ENCODE measurements around the gene SMARCD3. TPM values are rescaled to one million over a fixed set of nuclear protein-coding genes. Genes with fewer than 3 reads are reported as not detected.

The SMARCD3 gene
- total and polyA plus RNA-seq, 3 donors from 2014 or later: 55.1 to 122 (median 94.0) TPM

DNA sequence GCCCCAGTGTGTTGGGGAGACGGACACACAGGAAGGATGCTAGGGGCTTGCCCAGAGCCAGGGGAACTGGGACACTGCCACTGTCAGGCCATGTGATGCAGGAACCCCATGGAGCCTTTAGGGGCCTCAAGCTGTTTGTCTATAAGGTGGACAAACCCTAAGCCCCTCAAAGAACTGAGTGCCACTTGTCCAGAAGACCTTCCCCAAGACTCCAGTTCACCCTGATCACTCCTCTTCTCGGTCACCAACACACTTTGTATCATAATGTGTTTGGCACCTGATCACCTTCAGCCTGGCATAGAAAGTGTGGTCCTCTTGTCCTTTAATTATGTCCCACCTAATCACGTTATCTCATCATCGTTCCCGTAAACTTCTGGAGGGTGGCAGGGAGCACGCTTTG is 38.9 kb downstream of the SMARCD3 start:
- H3K4me1 ChIP-seq: no peaks in the 10 kb centered on the region
- intact Hi-C loops (cut with DNase I; ENCODE audit: low total_unique reads): no loop called here

DNA sequence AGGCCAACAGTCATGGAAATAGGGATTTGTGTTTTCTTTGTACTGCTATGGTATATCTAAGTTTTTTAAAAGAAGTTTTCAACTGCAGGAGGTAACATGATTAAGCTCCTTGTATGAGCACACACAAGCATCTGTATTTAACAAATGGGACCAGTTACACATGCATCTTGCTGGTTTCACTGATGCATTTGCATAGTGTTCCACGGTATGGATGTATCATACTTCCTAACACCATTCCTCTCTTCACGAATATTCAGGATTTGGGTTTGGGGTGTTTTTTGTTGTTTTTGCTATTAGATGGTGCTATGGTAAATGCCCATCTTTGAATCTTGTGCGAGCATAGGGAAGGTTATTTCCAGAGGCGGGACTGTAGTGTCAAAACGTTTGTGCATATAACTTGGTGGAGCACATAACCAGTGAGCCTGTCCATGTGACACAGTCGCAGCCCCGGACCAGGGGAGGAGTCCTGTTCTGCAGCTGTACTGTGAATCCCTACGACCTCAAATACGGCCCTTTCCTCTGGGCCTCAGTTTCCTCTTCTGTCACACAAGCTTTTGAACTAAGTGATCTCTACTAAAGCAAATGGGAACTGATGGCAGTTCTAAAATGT is 40.1 kb downstream of the SMARCD3 start:
- 76 to 85% methylated on average over 9 of the region's 9 CpGs for WGBS, 2 donors
- no peaks in the 10 kb centered on the region for H3K36me3 ChIP-seq (ENCODE audit: low read depth, missing control alignments)

More for the DNA sequence above, 38.9 kb downstream of the SMARCD3 start:
- TF ChIP-seq POLR2A (IDR thresholded peaks at IDR 0.05): no peak
- TF ChIP-seq, protein P1, sequence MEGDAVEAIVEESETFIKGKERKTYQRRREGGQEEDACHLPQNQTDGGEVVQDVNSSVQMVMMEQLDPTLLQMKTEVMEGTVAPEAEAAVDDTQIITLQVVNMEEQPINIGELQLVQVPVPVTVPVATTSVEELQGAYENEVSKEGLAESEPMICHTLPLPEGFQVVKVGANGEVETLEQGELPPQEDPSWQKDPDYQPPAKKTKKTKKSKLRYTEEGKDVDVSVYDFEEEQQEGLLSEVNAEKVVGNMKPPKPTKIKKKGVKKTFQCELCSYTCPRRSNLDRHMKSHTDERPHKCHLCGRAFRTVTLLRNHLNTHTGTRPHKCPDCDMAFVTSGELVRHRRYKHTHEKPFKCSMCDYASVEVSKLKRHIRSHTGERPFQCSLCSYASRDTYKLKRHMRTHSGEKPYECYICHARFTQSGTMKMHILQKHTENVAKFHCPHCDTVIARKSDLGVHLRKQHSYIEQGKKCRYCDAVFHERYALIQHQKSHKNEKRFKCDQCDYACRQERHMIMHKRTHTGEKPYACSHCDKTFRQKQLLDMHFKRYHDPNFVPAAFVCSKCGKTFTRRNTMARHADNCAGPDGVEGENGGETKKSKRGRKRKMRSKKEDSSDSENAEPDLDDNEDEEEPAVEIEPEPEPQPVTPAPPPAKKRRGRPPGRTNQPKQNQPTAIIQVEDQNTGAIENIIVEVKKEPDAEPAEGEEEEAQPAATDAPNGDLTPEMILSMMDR (IDR thresholded peaks at IDR 0.05): no peak
- no peak for DNase-seq
- Histone ChIP-seq H3K27me3 (no peaks in the 10 kb centered on the region), H3K36me3 (ENCODE audit: low read depth, missing control alignments) (no peaks in the 10 kb centered on the region), H3K4me3 (no peak overlapping the region), H3K9me3 (no peaks in the 10 kb centered on the region), H3K27ac (no peak overlapping the region)
- WGBS, 2 donors: 87 to 94% methylated on average over 6 of the region's 6 CpGs

DNA sequence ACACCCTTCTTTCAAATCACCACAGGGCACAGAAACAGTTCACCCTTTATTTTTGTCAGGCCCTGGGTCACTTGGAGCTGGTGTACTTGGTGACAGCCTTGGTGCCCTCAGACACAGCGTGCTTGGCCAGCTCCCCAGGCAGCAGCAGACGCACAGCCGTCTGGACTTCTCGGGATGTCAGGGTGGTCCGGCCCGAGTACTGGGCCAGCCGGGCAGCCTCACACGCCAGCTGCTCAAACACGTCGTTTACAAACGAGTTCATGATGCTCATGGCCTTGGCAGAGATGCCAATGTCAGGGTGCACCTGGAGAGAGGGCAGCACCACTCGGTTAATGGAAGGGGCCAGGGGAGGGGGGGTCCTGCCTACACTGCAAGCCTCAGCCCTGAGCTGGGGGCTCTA is 40.7 kb downstream of the SMARCD3 start:
- intact Hi-C loops (cut with DNase I; ENCODE audit: low total_unique reads): no loop called here
- Histone ChIP-seq H3K27ac (no peak overlapping the region), H3K9me3 (no peaks in the 10 kb centered on the region), H3K36me3 (ENCODE audit: low read depth, missing control alignments) (no peaks in the 10 kb centered on the region), H3K4me3 (no peak overlapping the region), H3K4me1 (no peaks in the 10 kb centered on the region), H3K27me3 (no peaks in the 10 kb centered on the region)
- no peak for TF ChIP-seq POLR2A (IDR thresholded peaks at IDR 0.05)
- WGBS, 2 donors: 60% methylated on average over 12 of the region's 12 CpGs; no CpG with 5 or more reads in 1 of the 2 donors
- no peak for DNase-seq

More for the DNA sequence above, 40.1 kb downstream of the SMARCD3 start:
- Histone ChIP-seq H3K4me3 (no peak overlapping the region), H3K27me3 (no peaks in the 10 kb centered on the region), H3K27ac (no peak overlapping the region), H3K4me1 (no peaks in the 10 kb centered on the region), H3K9me3 (no peaks in the 10 kb centered on the region)
- TF ChIP-seq, protein P1 (IDR thresholded peaks at IDR 0.05): no peak
- TF ChIP-seq POLR2A (IDR thresholded peaks at IDR 0.05): no peak
- intact Hi-C loops (cut with DNase I; ENCODE audit: low total_unique reads): no loop called here
- DNase-seq: no peak

DNA sequence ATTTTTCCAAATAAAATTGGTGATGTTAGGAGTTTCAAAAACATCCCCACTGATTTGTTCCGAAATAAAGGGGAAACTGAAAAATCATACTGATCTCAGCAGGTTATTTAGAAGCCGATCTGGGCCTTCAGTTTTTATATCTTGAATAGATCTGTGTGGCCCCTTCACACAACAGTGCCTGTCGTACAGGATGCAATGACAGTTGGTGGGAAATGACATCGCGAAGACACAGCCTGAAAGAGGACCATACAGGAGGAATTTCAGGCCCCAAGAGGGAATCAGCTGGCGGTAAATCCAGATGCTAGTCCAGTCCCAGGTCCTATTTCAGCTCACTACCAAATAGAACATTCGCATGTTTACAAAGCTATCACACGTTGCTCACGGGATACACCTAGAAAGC is 41.2 kb downstream of the SMARCD3 start:
- Histone ChIP-seq H3K9me3 (no peaks in the 10 kb centered on the region), H3K27me3 (no peaks in the 10 kb centered on the region), H3K4me3 (no peak overlapping the region), H3K36me3 (ENCODE audit: low read depth, missing control alignments) (no peaks in the 10 kb centered on the region), H3K4me1 (no peaks in the 10 kb centered on the region), H3K27ac (no peak overlapping the region)
- no peak for DNase-seq
- no peak for TF ChIP-seq POLR2A (IDR thresholded peaks at IDR 0.05)
- TF ChIP-seq, protein P1 (IDR thresholded peaks at IDR 0.05): no peak
- WGBS, 2 donors: 77 to 80% methylated on average over 9 of the region's 9 CpGs
- intact Hi-C loops (cut with DNase I; ENCODE audit: low total_unique reads): no loop called here

DNA sequence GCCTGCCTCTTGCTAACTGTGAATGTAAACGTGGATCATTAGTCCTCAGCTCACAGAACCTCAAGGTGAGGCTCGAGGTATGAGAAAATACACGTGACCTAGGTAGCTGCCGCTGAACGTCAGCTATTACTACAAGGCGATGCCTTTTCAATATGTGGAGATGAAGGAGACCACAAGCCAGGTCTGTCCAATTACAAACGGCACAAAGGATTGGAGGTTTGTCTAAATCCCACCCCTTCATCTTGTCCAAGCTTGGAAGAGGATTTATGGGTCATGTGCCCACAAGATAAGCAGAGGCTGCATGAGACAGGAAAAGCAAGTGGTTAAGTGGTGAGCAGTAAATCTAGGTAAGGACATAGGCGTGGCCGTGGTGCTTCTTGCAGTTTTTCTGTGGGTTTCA is 41.6 kb downstream of the SMARCD3 start:
- no peak overlapping the region for H3K4me3 ChIP-seq
- H3K4me1 ChIP-seq: no peaks in the 10 kb centered on the region
- TF ChIP-seq POLR2A (IDR thresholded peaks at IDR 0.05): no peak
- TF ChIP-seq, protein P1 (IDR thresholded peaks at IDR 0.05): no peak
- intact Hi-C loops (cut with DNase I; ENCODE audit: low total_unique reads): no loop called here
- no peaks in the 10 kb centered on the region for H3K27me3 ChIP-seq
- no peak for DNase-seq
- no peak overlapping the region for H3K27ac ChIP-seq
- WGBS, 2 donors: 59 to 69% methylated on average over 9 of the region's 9 CpGs
- no peaks in the 10 kb centered on the region for H3K9me3 ChIP-seq
- no peaks in the 10 kb centered on the region for H3K36me3 ChIP-seq (ENCODE audit: low read depth, missing control alignments)

Measured in testis (tissue), 3 donors.